SK-N-SH treated with all-trans-retinoic acid at 6 μM for 48 hours (cell line): Measurements from ENCODE around the gene SMDT1.

Source experiments
- CREB5 ChIP-seq: fragments of 250-450 bp; sonication (Bioruptor Pico); IDR thresholded peaks from 2 replicates; pipeline ENCODE4 v1.5.1; 2020; ENCODE audit warnings: low read depth, mild to moderate bottlenecking, moderate library complexity
- GLIS3 ChIP-seq: fragments of 250-450 bp; sonication (Bioruptor Pico); IDR thresholded peaks from 2 replicates; pipeline ENCODE4 v1.5.0; 2020; ENCODE audit warnings: mild to moderate bottlenecking, moderate library complexity
- ISL1 ChIP-seq: fragments of 250-450 bp; sonication (Bioruptor Pico); IDR thresholded peaks from 2 replicates; pipeline ENCODE4 v2.1.2; 2022; ENCODE audit warnings: mild to moderate bottlenecking, moderate library complexity
- OSR1 ChIP-seq: fragments of 250-450 bp; sonication (Bioruptor Pico); IDR thresholded peaks from 2 replicates; pipeline ENCODE4 v1.8.0; 2022; ENCODE audit warnings: moderate library complexity, mild to moderate bottlenecking, inconsistent platforms
- TSHZ2 ChIP-seq: fragments of 250-450 bp; sonication (Bioruptor Pico); IDR thresholded peaks from 2 replicates; pipeline ENCODE4 v1.5.0; 2020; ENCODE audit warnings: mild to moderate bottlenecking, moderate library complexity
- ZFP3 ChIP-seq: fragments of 250-450 bp; sonication (Bioruptor Pico); IDR thresholded peaks from 2 replicates; pipeline ENCODE4 v1.5.0; 2020; ENCODE audit warnings: mild to moderate bottlenecking, moderate library complexity
- TF ChIP-seq, protein P1 (sequence below): fragments of 250-450 bp; sonication (Bioruptor Pico); IDR thresholded peaks from 2 replicates; pipeline ENCODE4 v1.8.0; 2021; ENCODE audit warnings: low read depth, mild to moderate bottlenecking, moderate library complexity, borderline replicate concordance
- TF ChIP-seq, protein P2 (sequence below): fragments of 250-450 bp; sonication (Bioruptor Pico); IDR thresholded peaks from 2 replicates; pipeline ENCODE4 v1.8.0; 2020; ENCODE audit warnings: mild to moderate bottlenecking, moderate library complexity, borderline replicate concordance

DNA sequence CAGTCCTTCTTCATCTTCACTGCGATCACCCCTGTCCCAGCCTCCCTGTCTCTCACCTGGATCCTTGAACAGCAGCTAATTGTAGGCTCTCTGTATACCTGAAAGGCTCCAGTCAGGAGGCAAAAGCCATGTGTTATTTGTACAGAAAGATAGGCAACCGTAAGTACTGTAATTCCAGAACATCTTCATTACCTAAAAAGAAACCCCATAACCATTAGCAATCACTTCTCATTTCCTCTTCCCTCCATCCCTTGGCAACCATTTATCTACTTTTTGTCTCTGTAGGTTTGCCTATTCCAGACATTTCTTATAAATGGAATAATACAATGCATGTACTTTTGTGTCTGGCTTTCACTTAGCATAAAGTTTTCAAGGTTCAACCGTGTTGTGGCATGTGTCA is 26.7 kb upstream of the SMDT1 start:
- TF ChIP-seq TSHZ2 (CRISPR knock-in tag): no peak
- TF ChIP-seq, protein P1, sequence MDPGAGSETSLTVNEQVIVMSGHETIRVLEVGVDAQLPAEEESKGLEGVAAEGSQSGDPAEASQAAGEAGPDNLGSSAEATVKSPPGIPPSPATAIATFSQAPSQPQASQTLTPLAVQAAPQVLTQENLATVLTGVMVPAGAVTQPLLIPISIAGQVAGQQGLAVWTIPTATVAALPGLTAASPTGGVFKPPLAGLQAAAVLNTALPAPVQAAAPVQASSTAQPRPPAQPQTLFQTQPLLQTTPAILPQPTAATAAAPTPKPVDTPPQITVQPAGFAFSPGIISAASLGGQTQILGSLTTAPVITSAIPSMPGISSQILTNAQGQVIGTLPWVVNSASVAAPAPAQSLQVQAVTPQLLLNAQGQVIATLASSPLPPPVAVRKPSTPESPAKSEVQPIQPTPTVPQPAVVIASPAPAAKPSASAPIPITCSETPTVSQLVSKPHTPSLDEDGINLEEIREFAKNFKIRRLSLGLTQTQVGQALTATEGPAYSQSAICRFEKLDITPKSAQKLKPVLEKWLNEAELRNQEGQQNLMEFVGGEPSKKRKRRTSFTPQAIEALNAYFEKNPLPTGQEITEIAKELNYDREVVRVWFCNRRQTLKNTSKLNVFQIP (CRISPR knock-in tag): no peak
- no peak for TF ChIP-seq ISL1 (CRISPR knock-in tag)
- TF ChIP-seq ZFP3 (CRISPR knock-in tag): no peak
- no peak for TF ChIP-seq GLIS3
- no peak for TF ChIP-seq OSR1
- TF ChIP-seq CREB5 (CRISPR knock-in tag): no peak
- TF ChIP-seq, protein P2, sequence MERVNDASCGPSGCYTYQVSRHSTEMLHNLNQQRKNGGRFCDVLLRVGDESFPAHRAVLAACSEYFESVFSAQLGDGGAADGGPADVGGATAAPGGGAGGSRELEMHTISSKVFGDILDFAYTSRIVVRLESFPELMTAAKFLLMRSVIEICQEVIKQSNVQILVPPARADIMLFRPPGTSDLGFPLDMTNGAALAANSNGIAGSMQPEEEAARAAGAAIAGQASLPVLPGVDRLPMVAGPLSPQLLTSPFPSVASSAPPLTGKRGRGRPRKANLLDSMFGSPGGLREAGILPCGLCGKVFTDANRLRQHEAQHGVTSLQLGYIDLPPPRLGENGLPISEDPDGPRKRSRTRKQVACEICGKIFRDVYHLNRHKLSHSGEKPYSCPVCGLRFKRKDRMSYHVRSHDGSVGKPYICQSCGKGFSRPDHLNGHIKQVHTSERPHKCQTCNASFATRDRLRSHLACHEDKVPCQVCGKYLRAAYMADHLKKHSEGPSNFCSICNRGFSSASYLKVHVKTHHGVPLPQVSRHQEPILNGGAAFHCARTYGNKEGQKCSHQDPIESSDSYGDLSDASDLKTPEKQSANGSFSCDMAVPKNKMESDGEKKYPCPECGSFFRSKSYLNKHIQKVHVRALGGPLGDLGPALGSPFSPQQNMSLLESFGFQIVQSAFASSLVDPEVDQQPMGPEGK (CRISPR knock-in tag): no peak
